Breast epithelium (tissue), 3 donors: ENCODE results near the gene IL1RL1.

Source experiments
- CTCF ChIP-seq, 3 donors: fragments of 450-650 bp; IDR thresholded peaks; one replicate each; pipeline ENCODE4 v1.5.1; 2016 to 2017; ENCODE audit warnings: antibody characterized with exemption in 3 of 3, mild to moderate bottlenecking in 3 of 3, moderate library complexity in 3 of 3
- POLR2A ChIP-seq: fragments of 450-650 bp; IDR thresholded peaks from one replicate; pipeline ENCODE4 v1.6.1; 2016; ENCODE audit warnings: antibody characterized with exemption, mild to moderate bottlenecking, moderate library complexity
- POLR2AphosphoS5 ChIP-seq, 3 donors: sonication (generic); formaldehyde crosslinking; IDR thresholded peaks; one replicate each; pipeline ENCODE4 v1.6.1; 2017; ENCODE audit warnings: antibody characterized with exemption in 3 of 3

GRCh38 chr2:102266204-102266603 is 45.2 kb upstream of the IL1RL1 start:
- TF ChIP-seq CTCF (IDR thresholded peaks at IDR 0.05) = no peak
- no peak for TF ChIP-seq POLR2A
- TF ChIP-seq POLR2AphosphoS5 (IDR thresholded peaks at IDR 0.05) = no peak
